ENCODE data around the gene POMT1. TPM values are rescaled to one million over a fixed set of nuclear protein-coding genes. Genes with fewer than 3 reads are reported as not detected.

The POMT1 gene
- total and polyA plus RNA-seq, 5 donors = 17.3 to 21.9 (median 20.2) TPM

DNA sequence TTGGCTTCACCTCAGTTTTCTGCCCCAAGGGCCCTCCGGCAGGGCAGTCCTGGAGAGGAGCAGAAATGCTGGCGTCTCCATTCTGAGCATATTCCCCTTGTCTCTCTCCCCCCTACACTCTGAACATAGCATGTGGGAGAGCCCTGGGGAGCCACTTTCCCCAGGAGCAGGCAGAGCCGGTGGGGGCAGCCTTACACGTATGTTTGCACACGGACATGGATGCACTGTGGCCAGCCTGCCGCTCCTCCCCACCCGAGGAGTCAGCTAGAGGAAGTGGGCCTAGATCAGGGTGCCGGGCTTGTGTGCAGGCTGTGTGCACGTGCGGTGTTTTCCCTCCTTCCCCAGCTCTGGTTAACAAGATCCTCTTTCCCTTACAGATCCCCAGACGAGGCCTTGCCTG is 25.4 kb upstream of the POMT1 start:
- ATAC-seq = no peak
- no peak overlapping the region for H3K4me3 ChIP-seq (ENCODE audit: low read length)
- no peaks in the 10 kb centered on the region for H3K27me3 ChIP-seq (ENCODE audit: control insufficient read depth, insufficient read depth)
- peaks cover 4% of the 10 kb centered on the region for H3K4me1 ChIP-seq (ENCODE audit: control insufficient read depth, insufficient read depth, low read length)
- DNase-seq = no peak
- intact Hi-C loops (cut with DNase I) = loop anchor here in 2 of 4 donors (5.0 to 10.0 kb wide), 2 partner anchors 103 to 105 kb away; no protein-coding TSS in a partner anchor
- no peak overlapping the region for H3K27ac ChIP-seq (ENCODE audit: low read length)
- 80% methylated on average over 11 of the region's 11 CpGs for WGBS
- H3K9me3 ChIP-seq (ENCODE audit: control insufficient read depth, low read length) = no peaks in the 10 kb centered on the region

- H3K9me3 ChIP-seq (ENCODE audit: control insufficient read depth, low read length) = no peaks in the 10 kb centered on the region
- DNase-seq = no peak
- H3K4me3 ChIP-seq (ENCODE audit: low read length) = no peak overlapping the region
- intact Hi-C loops (cut with DNase I) = loop anchor here in 2 of 4 donors (5.0 to 10.0 kb wide), 2 partner anchors 103 to 106 kb away; no protein-coding TSS in a partner anchor
- peaks cover 4% of the 10 kb centered on the region for H3K4me1 ChIP-seq (ENCODE audit: control insufficient read depth, insufficient read depth, low read length)
- H3K27ac ChIP-seq (ENCODE audit: low read length) = no peak overlapping the region
- 84% methylated on average over 19 of the region's 19 CpGs for WGBS
- ATAC-seq = no peak
- no peaks in the 10 kb centered on the region for H3K27me3 ChIP-seq (ENCODE audit: control insufficient read depth, insufficient read depth)
Measured at GRCh38 chr9:131477816-131478419, 24.8 kb upstream of the POMT1 start.

- intact Hi-C loops (cut with DNase I) = loop anchor here in 2 of 4 donors (5.0 to 10.0 kb wide), 2 partner anchors 104 to 106 kb away; no protein-coding TSS in a partner anchor
- Histone ChIP-seq H3K9me3 (ENCODE audit: control insufficient read depth, low read length) (no peaks in the 10 kb centered on the region), H3K27me3 (ENCODE audit: control insufficient read depth, insufficient read depth) (no peaks in the 10 kb centered on the region), H3K4me1 (ENCODE audit: control insufficient read depth, insufficient read depth, low read length) (peaks cover 4% of the 10 kb centered on the region), H3K4me3 (ENCODE audit: low read length) (no peak overlapping the region), H3K27ac (ENCODE audit: low read length) (no peak overlapping the region)
- peak in 1 of 3 donors; percentile 75 for DNase-seq
- no peak for ATAC-seq
- 51% methylated on average over 12 of the region's 12 CpGs for WGBS
Measured at GRCh38 chr9:131478421-131478868, 24.3 kb upstream of the POMT1 start.

DNA sequence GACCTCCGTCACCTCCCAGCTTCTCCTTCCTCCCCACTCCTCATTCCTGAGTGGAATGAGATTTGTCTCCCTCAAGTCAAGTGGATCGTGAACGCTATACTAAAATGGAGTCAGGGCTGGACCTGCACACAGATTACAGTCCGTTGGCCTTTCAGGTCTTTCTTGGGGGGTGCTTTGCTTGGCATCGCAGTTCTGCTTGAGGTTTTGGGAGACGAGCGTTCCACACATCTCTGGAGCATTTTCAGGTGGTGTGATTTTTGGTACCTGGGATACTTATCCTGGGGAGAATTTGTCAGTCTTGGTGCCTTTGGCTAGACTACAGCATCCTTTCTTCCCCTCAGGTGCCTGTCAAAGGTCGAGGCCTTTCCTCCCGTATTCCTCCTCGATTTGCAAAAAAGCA is 23.8 kb upstream of the POMT1 start:
- Histone ChIP-seq H3K4me3 (ENCODE audit: low read length) (no peak overlapping the region), H3K27ac (ENCODE audit: low read length) (no peak overlapping the region), H3K9me3 (ENCODE audit: control insufficient read depth, low read length) (no peaks in the 10 kb centered on the region), H3K4me1 (ENCODE audit: control insufficient read depth, insufficient read depth, low read length) (peaks cover 4% of the 10 kb centered on the region), H3K27me3 (ENCODE audit: control insufficient read depth, insufficient read depth) (no peaks in the 10 kb centered on the region)
- 88% methylated on average over 10 of the region's 10 CpGs for WGBS
- DNase-seq (no peak), ATAC-seq (no peak)
- intact Hi-C loops (cut with DNase I) = loop anchor here in 2 of 4 donors (5.0 to 10.0 kb wide), 2 partner anchors 104 to 107 kb away; no protein-coding TSS in a partner anchor

- no peaks in the 10 kb centered on the region for H3K27me3 ChIP-seq (ENCODE audit: control insufficient read depth, insufficient read depth)
- H3K4me3 ChIP-seq (ENCODE audit: low read length) = no peak overlapping the region
- DNase-seq (no peak), ATAC-seq (no peak)
- WGBS = 96% methylated on average over 1 of the region's 1 CpG
- intact Hi-C loops (cut with DNase I) = no loop called here
- H3K9me3 ChIP-seq (ENCODE audit: control insufficient read depth, low read length) = no peaks in the 10 kb centered on the region
- H3K4me1 ChIP-seq (ENCODE audit: control insufficient read depth, insufficient read depth, low read length) = peaks cover 4% of the 10 kb centered on the region
- no peak overlapping the region for H3K27ac ChIP-seq (ENCODE audit: low read length)
Measured at GRCh38 chr9:131480258-131480657, 22.5 kb upstream of the POMT1 start.

DNA sequence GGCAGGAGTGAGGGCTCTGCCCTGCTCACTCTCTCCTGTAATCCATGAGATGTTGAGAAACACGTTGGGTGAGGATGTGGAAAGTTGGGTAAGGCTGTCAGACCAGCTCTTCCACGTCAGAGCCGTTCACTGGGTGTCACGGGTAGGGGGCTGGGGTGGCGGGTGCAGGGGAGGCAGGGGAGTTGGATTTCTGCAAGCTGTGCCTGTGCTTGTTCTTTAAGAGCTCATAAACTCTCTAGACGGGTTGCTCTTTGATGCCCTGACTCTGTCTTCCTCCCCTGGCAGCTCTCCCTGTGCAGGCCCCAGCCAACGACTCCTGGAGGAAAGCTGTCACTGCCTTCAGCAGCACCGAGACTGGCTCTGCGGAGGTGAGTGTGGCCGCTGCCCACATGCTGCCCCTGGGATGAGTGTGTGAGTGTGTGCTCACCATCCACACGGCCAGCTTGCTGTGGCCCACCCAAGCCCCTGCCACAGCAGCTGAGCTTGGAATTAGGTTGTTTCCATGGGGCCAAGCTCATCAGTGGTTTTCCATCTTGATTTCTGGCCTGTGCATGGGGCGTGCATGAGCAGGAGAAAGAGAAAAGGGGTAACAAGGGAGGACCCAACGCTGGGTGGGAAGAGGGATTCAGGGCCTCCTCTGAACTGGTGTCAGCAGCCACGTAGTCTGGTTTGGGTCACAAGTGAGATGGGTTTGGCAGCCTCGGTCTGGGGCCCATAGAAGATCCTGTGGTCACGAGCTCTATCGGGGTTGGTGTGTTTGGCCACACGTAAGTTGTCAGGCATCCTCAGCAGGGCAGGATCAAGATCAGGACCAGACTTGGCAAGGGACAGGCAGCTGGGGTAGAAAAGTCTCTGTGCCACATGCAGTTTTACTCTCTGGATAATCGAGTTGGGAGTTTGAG is 21.0 kb upstream of the POMT1 start:
- peak in 1 of 3 donors; percentile 52 for DNase-seq

DNA sequence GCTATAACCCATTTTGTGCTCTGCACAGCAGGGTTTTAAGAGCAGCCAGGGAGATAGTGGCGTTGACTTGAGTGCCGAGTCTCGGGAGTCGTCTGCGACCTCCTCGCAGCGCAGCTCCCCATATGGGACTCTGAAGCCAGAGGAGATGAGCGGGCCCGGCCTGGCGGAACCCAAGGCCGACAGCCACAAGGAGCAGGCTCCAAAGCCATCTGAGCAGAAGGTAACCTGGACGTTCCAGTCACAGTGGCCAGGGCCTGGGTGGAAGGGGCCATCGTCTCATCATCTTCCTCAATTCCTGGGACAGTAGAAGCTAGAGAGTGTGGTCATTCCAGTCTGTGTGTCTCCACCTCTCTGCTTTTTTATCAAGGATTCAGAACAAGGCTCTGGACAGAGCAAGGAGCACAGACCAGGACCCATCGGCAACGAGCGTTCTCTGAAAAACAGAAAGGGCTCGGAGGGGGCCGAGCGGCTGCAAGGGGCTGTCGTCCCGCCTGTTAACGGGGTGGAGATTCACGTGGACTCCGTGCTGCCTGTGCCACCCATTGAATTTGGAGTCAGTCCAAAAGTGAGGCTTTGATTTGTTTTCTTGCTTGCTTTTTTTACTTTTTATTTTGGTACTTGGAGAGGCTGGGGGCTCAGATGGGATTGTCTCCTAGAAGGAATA is 20.2 kb upstream of the POMT1 start:
- H3K27ac ChIP-seq (ENCODE audit: low read length) = peak overlapping the region; percentile 82
- peaks cover 4% of the 10 kb centered on the region for H3K4me1 ChIP-seq (ENCODE audit: control insufficient read depth, insufficient read depth, low read length)
- H3K27me3 ChIP-seq (ENCODE audit: control insufficient read depth, insufficient read depth) = no peaks in the 10 kb centered on the region
- WGBS = 83% methylated on average over 24 of the region's 24 CpGs
- no peak for ATAC-seq
- H3K9me3 ChIP-seq (ENCODE audit: control insufficient read depth, low read length) = no peaks in the 10 kb centered on the region
- DNase-seq = peak in 2 of 3 donors; percentile 13 to 40
- no peak overlapping the region for H3K4me3 ChIP-seq (ENCODE audit: low read length)
- intact Hi-C loops (cut with DNase I) = no loop called here

More for the DNA sequence above, 21.0 kb upstream of the POMT1 start:
- H3K4me1 ChIP-seq (ENCODE audit: control insufficient read depth, insufficient read depth, low read length) = peaks cover 4% of the 10 kb centered on the region
- ATAC-seq = peak in 1 of 2 donors; percentile 5
- 71% methylated on average over 19 of the region's 19 CpGs for WGBS
- no peak overlapping the region for H3K4me3 ChIP-seq (ENCODE audit: low read length)
- H3K27ac ChIP-seq (ENCODE audit: low read length) = peak overlapping the region; percentile 82
- no peaks in the 10 kb centered on the region for H3K9me3 ChIP-seq (ENCODE audit: control insufficient read depth, low read length)
- intact Hi-C loops (cut with DNase I) = no loop called here
- no peaks in the 10 kb centered on the region for H3K27me3 ChIP-seq (ENCODE audit: control insufficient read depth, insufficient read depth)

GRCh38 chr9:131483319-131484050 is 19.2 kb upstream of the POMT1 start:
- ATAC-seq (peak; percentile 76), DNase-seq (peak; percentile 55 to 83 (median 78))
- intact Hi-C loops (cut with DNase I) = no loop called here
- H3K27me3 ChIP-seq (ENCODE audit: control insufficient read depth, insufficient read depth) = no peaks in the 10 kb centered on the region
- peak overlapping the region; percentile 90 for H3K27ac ChIP-seq (ENCODE audit: low read length)
- peaks cover 4% of the 10 kb centered on the region for H3K4me1 ChIP-seq (ENCODE audit: control insufficient read depth, insufficient read depth, low read length)
- H3K4me3 ChIP-seq (ENCODE audit: low read length) = no peak overlapping the region
- 65% methylated on average over 9 of the region's 9 CpGs for WGBS
- H3K9me3 ChIP-seq (ENCODE audit: control insufficient read depth, low read length) = no peaks in the 10 kb centered on the region

DNA sequence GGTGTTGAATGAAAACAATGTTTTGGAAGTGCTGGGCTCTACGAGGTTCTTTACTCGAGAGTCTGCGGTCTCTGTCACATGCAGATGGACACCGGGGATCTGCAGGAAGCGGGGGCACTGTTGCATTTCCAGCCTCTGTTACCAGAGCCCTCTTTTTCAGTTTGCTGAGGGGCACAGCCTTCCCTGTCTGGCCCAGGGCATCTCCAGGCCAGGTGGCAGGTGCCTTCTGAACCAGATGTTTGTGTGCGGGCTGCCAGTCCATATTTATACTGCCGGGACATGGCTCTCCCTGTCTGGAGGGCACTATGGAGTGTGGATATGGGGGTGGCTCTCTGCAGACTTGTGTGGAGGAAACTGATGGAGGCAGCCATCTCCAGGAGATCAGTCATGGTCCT is 18.7 kb upstream of the POMT1 start:
- WGBS = 79% methylated on average over 7 of the region's 7 CpGs
- Histone ChIP-seq H3K4me1 (ENCODE audit: control insufficient read depth, insufficient read depth, low read length) (peaks cover 4% of the 10 kb centered on the region), H3K4me3 (ENCODE audit: low read length) (no peak overlapping the region), H3K27me3 (ENCODE audit: control insufficient read depth, insufficient read depth) (no peaks in the 10 kb centered on the region), H3K9me3 (ENCODE audit: control insufficient read depth, low read length) (no peaks in the 10 kb centered on the region), H3K27ac (ENCODE audit: low read length) (peak overlapping the region; percentile 90)
- DNase-seq (no peak), ATAC-seq (no peak)
- intact Hi-C loops (cut with DNase I) = no loop called here

GRCh38 chr9:131484560-131485185 is 18.0 kb upstream of the POMT1 start:
- peaks cover 4% of the 10 kb centered on the region for H3K4me1 ChIP-seq (ENCODE audit: control insufficient read depth, insufficient read depth, low read length)

More at GRCh38 chr9:131484560-131485185, 18.0 kb upstream of the POMT1 start:
- peak overlapping the region; percentile 12 for H3K27ac ChIP-seq (ENCODE audit: low read length)
- no peaks in the 10 kb centered on the region for H3K9me3 ChIP-seq (ENCODE audit: control insufficient read depth, low read length)
- H3K4me3 ChIP-seq (ENCODE audit: low read length) = no peak overlapping the region
- intact Hi-C loops (cut with DNase I) = no loop called here
- WGBS = 93% methylated on average over 15 of the region's 15 CpGs
- no peaks in the 10 kb centered on the region for H3K27me3 ChIP-seq (ENCODE audit: control insufficient read depth, insufficient read depth)
- DNase-seq (peak in 1 of 3 donors; percentile 44), ATAC-seq (no peak)
